Germinal center (tissue), 1 donor: ENCODE measurements around the gene HCN2.
A peak's percentile ranks its signal among the peaks of the same experiment; 100 is the strongest.
"Not testable (repeated sequence)": the region's sequence is repeated elsewhere in the genome, so short reads cannot be mapped to it uniquely, and the experiment has no call there.

Source experiments
- DNase-seq: peaks from one replicate; pipeline ENCODE4 v3.0.0; 2012; ENCODE audit warnings: mixed read lengths, low spot score

The HCN2 gene

GRCh38 chr19:605061-605971, 15.6 kb downstream of the HCN2 start:
- not testable (repeated sequence) for DNase-seq

GRCh38 chr19:607301-608154, 17.8 kb downstream of the HCN2 start:
- DNase-seq, result no peak

GRCh38 chr19:608155-609003, 18.7 kb downstream of the HCN2 start:
- no peak for DNase-seq

- DNase-seq, result no peak
These were observed 19.3 kb downstream of the HCN2 start for GRCh38 chr19:609004-609346.

GRCh38 chr19:610071-610800, 20.6 kb downstream of the HCN2 start:
- no peak for DNase-seq

GRCh38 chr19:610801-611480, 21.3 kb downstream of the HCN2 start:
- peak; percentile 57 for DNase-seq

GRCh38 chr19:611481-611868, 21.8 kb downstream of the HCN2 start:
- DNase-seq, result no peak

GRCh38 chr19:612941-613340, 23.3 kb downstream of the HCN2 start:
- no peak for DNase-seq

- DNase-seq, result no peak
These were observed 24.3 kb downstream of the HCN2 start for GRCh38 chr19:613732-614567.

- DNase-seq, result no peak
These were observed 25.9 kb downstream of the HCN2 start for GRCh38 chr19:615619-616018.

- DNase-seq, result no peak
These were observed 26.5 kb downstream of the HCN2 start for GRCh38 chr19:616062-616700.

GRCh38 chr19:616747-617526, 27.3 kb downstream of the HCN2 start:
- no peak for DNase-seq

- DNase-seq, result no peak
These were observed 28.0 kb downstream of the HCN2 start for GRCh38 chr19:617551-618246.

- no peak for DNase-seq
These were observed 28.6 kb downstream of the HCN2 start for GRCh38 chr19:618247-618619.

- no peak for DNase-seq
These were observed 29.1 kb downstream of the HCN2 start for GRCh38 chr19:618674-619285.

GRCh38 chr19:619286-620002, 29.8 kb downstream of the HCN2 start:
- no peak for DNase-seq
